ENCODE data around the gene BCAR3.
A peak's percentile ranks its signal among the peaks of the same experiment; 100 is the strongest.

The BCAR3 gene

DNA sequence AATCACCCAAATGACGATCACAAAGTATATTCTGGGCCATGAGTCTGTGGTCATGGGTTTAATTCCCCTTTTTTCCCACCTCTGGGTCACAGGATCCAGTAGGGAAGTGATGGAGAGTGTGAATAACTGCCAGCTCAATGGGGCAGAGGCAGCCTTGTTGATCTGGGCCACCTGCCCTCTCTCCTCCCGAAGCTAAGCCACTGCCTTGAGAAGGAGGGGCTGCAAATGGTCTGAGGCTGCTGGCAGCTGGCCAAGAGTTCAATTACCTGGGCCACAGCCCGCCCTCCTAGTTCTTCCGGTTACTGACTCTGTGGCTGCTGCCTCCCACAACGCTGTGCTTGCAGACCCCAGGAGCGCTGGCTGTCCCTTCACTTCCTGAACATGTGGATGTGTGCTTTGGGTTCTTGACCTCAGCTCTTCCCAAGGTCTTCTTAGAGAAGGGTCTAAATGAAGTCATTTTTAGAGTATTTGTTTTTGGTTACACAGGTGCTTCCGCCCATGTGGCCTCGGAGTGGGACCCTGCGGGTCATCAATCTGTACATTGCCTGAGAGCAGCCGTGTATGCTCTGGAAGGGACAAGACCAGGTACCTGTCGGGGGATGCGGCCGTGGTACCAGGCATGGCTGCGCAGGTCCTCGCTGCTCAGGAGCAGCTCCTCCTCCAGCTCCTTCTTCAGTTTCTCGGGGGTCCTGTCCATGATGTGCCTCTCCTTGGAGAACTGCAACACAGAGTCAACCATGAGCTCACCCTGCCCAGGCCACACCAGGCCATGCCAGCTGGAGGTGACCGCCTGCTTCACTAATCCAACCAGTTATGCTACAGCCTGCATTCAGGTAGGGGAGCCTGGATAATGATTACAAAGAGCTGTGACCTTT lies 89.7 kb downstream of the BCAR3 start:
- peak; percentile 100 for DNase-seq

DNA sequence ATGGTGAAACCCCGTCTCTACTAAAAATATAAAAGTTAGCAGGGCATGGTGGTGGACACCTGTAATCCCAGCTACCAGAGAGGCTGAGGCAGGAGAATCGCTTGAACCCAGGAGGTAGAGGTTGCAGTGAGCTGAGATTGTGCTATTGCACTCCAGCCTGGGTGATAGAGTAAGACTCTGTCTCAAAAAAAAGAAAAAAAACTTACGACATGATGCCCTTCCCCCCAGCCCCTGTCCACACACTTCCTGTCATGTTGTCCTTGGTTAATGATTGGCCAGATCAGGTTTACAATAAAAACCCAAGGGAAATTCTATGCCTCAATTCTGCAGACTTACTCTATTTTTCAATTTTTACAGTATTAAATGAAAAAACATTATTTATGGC lies 90.4 kb downstream of the BCAR3 start:
- DNase-seq, result peak; percentile 96

- DNase-seq, result no peak
Measured at GRCh38 chr1:93588955-93589354, 92.7 kb downstream of the BCAR3 start.

DNA sequence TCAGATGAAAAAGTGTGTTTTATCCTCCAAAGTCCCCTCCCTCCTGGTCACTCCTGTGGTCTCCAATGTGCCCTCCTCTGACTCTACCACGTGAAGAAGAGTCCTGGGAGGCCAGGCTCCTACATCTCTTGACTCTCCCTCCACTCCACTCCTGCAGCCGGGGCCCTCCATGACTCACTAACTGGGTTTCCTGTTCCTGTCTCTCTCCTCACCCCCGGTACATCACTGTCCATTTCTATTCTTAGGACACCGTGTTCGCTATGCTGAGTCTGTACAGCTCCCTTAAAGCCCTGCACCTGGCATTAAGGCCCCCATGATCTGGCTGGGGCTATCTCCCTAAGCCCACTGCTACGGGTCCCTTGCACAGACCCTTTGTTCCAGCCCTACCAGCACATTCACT lies 93.4 kb downstream of the BCAR3 start:
- peak; percentile 34 for DNase-seq

DNA sequence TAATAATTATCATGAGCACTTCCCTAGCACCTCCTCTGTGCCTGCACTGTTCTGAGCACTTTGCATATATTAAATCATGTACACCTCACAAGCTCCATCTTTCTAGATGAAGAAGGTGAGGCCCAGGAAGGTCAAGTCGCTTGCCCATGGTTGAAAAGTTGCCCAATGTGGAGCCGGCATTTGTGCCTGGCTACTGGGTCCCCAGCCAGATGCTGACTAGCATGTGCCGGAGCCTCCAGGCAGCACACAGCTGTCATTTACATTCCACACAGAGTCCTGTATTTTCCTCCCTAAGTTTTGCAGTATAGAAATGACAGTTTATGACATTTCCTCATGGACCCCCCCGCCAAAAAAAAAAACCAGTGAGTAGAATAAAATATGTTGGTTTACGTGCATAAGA lies 94.3 kb downstream of the BCAR3 start:
- DNase-seq, result no peak

DNA sequence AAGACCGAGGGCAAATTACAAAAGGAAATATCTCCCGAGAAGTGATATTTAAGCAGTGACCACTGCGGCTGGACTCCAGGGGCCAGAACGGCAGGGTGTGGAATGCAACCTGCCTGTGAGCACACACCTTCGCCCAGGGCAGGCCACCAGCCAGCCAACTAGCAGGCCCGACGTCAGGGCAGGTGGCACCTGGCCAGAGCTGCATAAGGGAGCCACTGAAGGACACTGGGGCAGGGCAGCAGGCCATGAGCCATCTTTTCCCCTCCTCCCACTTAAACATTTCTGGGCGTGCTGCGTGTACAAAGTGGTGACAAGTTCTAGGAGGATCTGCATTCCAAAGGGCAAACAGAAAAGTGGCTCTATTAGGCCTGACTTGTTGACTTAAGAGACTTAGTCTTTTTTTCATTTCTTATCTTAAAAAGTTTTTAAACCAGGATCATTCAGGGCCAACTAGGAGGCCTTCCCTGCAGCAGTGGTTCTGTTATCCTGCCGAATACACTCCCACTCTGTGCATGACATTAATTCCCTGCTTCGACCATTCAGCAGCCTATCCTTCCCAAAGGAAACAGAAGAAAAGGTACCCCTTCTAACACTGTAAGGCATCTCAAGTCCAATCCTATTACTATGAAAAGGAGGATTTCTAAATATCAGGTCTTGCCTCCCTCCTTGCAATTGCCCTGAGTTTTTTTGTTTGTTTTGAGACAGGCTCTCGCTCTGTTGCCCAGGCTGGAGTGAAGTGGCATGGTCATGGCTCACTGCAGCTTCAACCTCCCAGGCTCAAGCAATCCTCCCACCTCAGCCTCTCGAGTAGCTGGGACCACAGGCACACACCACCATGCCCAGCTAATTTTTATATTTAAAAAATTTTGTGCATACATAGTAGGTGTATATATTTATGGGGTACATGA lies 96.3 kb downstream of the BCAR3 start:
- peak; percentile 91 for DNase-seq

DNA sequence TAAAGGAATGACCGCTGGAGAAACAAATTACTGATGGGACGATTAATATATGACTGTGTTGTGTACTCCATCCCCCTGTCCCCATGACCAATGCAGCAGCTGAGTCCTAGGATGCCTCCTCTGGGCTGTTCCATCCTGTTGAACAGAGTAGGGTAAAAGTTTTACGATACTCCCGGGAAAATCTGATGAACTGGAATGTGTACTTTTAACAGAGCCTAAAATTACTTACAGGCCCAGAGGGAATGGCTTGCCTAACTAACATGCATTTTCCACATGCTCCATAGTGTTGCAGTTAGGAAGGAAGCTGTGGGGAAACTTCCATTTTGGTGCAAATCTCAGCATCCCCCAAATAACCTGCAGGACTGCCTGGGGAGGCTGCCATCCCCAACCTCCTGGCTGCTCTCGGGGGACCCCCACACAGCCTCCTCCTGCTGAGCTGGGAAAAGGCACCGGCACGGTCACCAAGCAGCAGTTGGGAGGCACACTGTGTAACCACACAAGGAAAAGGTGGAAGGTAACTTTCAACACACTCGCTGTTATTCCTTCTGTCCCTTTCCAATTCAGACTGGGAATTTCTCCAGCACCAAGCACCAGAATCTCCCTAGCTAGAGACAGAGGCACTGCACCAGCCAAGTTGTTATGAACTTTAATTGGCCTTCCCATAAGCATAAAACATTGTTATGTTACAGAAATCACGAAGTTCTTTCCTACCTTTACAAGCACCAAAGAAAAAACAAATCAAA lies 97.2 kb downstream of the BCAR3 start:
- DNase-seq, result no peak

DNA sequence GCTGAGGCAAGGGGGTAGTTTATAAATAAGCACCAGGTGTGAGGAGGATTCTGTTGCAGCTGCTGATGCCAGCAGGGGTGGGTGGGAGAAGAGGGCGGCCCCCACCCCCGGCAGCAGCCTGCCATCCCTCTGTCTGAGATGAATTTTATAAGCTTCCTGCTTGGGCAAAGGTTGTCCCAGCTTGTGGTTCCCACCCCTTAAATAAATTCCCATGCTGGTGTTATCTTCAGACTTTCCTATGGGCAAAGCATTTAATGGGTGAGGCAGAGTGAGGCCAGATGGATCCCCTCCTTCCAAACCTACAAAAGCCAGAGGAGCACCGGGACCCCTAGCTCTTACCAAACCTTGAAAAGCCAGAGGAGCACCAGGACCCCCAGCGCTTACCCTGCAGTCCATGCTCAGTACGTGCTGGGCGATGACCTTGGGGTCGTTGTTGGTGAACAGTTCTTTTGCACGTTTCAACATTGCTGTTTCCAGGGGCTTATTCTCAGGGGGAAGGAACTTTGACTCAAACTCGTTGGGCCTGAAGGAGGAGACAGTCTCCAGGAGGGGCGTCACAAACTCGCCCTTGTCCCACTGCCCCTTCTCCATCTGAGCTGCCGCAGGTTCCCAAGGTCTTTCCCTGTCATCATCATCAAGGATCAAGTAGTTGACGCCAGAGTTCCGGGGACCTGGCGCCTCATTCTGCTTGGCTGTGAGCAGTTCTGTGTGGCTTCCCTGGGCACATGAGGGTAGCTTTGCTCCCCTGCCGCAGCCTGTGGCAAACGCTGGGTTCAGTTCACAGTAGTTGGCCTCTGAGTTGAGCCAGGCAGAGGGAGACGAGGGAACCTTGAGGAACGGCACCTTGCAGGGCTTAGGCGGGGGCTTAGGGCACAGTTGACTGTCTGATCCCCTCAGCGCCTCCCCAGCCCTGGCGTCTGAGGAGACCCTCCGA lies 99.5 kb downstream of the BCAR3 start:
- DNase-seq, result no peak

DNA sequence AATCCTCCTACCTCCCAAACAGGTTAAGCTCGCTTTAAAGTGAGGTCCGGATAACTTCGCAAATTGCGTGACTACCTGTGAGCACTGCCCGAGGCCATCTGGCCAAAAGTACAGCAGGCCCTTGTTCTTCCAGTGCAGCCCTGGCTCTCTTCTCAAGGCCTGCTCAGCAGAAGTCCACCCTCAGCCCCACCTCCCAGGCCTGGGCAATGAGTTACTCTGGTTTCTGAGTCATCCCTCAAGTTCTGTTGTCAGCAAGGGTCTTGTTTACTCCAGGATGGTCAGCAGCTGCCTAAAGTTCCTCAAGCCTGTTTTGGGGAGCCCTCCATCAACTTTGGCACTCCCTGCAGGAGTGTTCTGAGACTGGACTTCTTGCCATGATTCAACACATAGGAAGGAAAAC lies 101.7 kb downstream of the BCAR3 start:
- DNase-seq, result no peak

- no peak for DNase-seq
Measured at GRCh38 chr1:93578911-93579825, 102.5 kb downstream of the BCAR3 start.

- no peak for DNase-seq
Measured at GRCh38 chr1:93578433-93578830, 103.2 kb downstream of the BCAR3 start.

- DNase-seq, result no peak
Measured at GRCh38 chr1:93577536-93578432, 103.9 kb downstream of the BCAR3 start.

DNA sequence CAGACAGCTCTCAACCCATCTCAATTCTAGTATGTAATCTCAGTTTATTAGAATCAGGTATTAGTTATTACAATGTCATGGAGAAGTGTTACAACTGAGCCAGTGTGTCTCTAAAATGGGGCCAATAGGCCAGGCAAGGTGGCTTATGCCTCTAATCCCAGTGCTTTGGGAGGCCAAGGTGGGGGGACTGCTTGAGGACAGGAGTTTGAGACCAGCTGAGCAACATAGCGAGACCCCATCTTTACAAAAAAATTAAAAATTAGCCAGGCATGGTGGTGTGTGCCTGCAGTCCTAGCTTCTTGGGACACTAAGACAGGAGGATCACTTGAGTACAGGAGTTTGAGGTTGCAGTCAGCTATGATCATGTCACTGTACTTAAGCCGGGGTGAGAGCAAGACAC lies 104.9 kb downstream of the BCAR3 start:
- DNase-seq, result no peak

DNA sequence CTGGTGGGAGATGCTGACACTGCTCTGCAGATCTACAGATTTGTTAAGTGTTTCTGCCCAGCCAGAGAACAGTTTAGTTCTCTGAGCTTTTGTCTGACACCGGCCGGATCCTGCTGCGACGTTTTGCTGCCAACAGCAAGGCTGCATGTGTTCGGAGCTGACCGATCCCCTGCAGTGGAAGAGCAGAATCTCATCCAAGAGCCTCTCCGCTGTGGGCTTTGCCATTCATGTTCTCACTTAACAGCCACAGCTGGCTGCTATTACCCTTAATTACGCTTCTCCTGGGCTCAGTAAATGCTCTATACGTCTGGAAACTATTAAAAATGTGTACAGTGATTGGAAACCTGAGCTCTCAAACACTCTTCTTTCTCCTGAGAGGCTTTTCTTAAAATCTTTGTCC lies 105.3 kb downstream of the BCAR3 start:
- DNase-seq, result no peak

DNA sequence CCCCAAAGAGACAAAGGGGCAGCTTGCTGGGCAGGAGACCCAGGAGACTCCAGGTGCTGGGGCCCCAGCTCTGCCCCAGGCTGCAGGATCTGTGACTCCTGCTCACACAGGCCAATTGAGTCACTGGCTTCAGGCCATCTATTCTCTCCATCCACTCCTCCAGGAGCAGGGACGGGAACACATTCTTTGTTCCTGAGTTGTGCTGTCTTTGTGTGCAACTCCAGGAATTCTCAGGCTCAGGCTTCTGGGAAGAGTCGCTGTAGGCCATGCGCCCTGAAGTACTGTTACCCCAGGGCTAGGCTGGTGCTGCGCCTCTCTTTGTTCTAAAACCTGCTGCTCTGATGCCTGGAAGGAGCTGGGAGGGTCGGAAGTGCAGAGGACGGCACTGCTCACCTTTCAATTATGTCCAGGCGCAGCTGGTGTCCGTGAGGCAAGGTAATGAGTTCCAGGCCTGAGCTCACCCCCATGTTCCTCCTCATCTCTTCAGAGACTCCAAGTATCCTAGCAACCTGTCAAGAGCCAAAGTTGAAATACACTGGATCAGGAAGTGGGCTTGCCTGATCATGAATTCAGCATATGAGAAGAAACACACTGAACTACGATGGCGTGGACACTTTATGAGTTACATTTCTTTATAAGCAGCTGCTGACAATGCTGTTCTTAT lies 105.9 kb downstream of the BCAR3 start:
- no peak for DNase-seq

- DNase-seq, result no peak
Measured at GRCh38 chr1:93574991-93575390, 106.6 kb downstream of the BCAR3 start.

- DNase-seq, result no peak
Measured at GRCh38 chr1:93574511-93574910, 107.1 kb downstream of the BCAR3 start.

GRCh38 chr1:93573940-93574469 lies 107.6 kb downstream of the BCAR3 start:
- peak; percentile 40 for DNase-seq
